GM12892 (cell line): ENCODE results near the gene GCDH.

Experiments used
- POLR2A ChIP-seq: IDR thresholded peaks from 2 replicates; pipeline ENCODE4 v1.6.1; 2011; ENCODE audit warnings: low read depth, low read length, control low read depth
- POLR2AphosphoS5 ChIP-seq: IDR thresholded peaks from 2 replicates; pipeline ENCODE4 v1.6.1; 2011; ENCODE audit warnings: low read depth, low read length, control low read depth

DNA sequence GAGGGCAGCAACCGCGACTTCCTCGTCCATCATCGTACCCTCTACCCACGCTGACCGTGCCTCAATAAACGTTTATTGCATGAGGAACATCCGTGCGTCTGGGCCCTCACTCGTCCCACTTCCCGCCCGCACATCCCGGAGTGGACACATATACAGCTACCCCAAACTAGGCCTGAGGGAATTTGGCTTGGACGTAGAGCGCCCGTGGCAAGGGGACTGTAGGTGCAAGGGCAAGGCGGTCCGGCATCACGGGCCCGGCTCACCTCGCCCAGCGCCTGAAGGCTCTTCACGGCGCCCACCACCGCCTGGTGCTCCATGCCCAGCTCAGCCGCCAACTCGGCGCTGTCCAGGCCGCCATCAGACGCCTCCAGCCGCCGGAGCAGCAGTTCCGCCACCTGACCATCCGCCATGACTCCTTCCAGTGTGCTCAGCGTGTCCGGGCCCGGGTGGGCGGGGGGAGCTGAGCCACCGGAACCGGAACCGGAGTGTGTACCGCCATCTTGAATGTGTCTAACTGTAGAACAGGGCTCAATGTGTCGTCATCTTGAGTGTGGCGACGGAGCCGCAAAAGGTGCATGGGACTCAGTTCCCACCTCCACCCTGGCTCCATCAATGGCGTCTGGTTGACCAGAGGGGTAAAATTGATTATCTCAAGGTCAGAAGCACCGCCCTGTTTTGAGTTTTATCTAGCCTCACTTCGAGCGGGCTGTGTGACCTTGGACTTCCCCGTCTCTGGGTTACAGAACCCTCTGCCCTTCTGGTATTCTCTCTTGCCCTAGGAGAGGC, 42.5 kb downstream of the GCDH start, which contains the start of gene FARSA:
- TF ChIP-seq POLR2A = peak; percentile 96
- TF ChIP-seq POLR2AphosphoS5 = peak; percentile 96
